OCI-LY1 (cell line): ENCODE data around the gene RPL22L1.

Source experiments
- H2AFZ ChIP-seq: fragments of 200-600 bp; sonication (generic), shearing (Covaris generic); 2 replicates; pipeline ENCODE4 v1.6.0; 2014; ENCODE audit warnings: antibody characterized with exemption, mild to moderate bottlenecking, low read length
- H3F3A ChIP-seq: fragments of 200-600 bp; sonication (generic), shearing (Covaris generic); 2 replicates; pipeline ENCODE4 v1.6.0; 2014; ENCODE audit warnings: mild to moderate bottlenecking, antibody characterized with exemption, low read length, moderate library complexity; ENCODE audit not compliant: insufficient read depth
- H3K27ac ChIP-seq: fragments of 200-600 bp; sonication (generic); 2 replicates; pipeline ENCODE4 v1.5.1; 2014; ENCODE audit warnings: low read length, mixed run types, mild to moderate bottlenecking, low read depth; ENCODE audit not compliant: poor library complexity, severe bottlenecking
- H3K27me3 ChIP-seq: fragments of 200-600 bp; sonication (generic); 2 replicates; pipeline ENCODE4 v1.6.0; 2014; ENCODE audit warnings: antibody characterized with exemption, mild to moderate bottlenecking, low read length, moderate library complexity; ENCODE audit not compliant: insufficient read depth
- H3K36me3 ChIP-seq: fragments of 200-600 bp; sonication (generic); 2 replicates; pipeline ENCODE4 v1.6.1; 2014; ENCODE audit warnings: mild to moderate bottlenecking, antibody characterized with exemption, low read length, moderate library complexity, mixed read lengths; ENCODE audit not compliant: insufficient read depth
- H3K4me1 ChIP-seq: fragments of 200-600 bp; sonication (generic); 2 replicates; pipeline ENCODE4 v1.5.1; 2014; ENCODE audit warnings: mild to moderate bottlenecking, low read length, moderate library complexity; ENCODE audit not compliant: insufficient read depth, severe bottlenecking
- H3K4me2 ChIP-seq: fragments of 200-600 bp; sonication (generic), shearing (Covaris generic); 2 replicates; pipeline ENCODE4 v1.6.1; 2014; ENCODE audit warnings: low read length
- H3K4me3 ChIP-seq: fragments of 200-600 bp; sonication (generic); 2 replicates; pipeline ENCODE4 v1.5.1; 2014; ENCODE audit warnings: low read length, low read depth, mild to moderate bottlenecking, mixed read lengths; ENCODE audit not compliant: poor library complexity, severe bottlenecking
- H3K79me2 ChIP-seq: fragments of 200-600 bp; shearing (Covaris generic); 2 replicates; pipeline ENCODE4 v1.6.1; 2016; ENCODE audit warnings: mixed run types, low read length, mixed read lengths; ENCODE audit not compliant: insufficient read depth
- H3K9ac ChIP-seq: fragments of 200-600 bp; sonication (generic), shearing (Covaris generic); 2 replicates; pipeline ENCODE4 v1.6.1; 2014; ENCODE audit warnings: mild to moderate bottlenecking, low read length, mixed read lengths
- H3K9me2 ChIP-seq: fragments of 200-600 bp; sonication (generic), shearing (Covaris generic); 2 replicates; pipeline ENCODE4 v1.6.1; 2014; ENCODE audit warnings: low read depth, mild to moderate bottlenecking, low read length, mixed read lengths
- H3K9me3 ChIP-seq: fragments of 200-600 bp; shearing (Covaris generic); 2 replicates; pipeline ENCODE4 v1.6.1; 2014; ENCODE audit warnings: low read length, mixed read lengths
- H4K20me1 ChIP-seq: fragments of 200-600 bp; sonication (generic), shearing (Covaris generic); 2 replicates; pipeline ENCODE4 v1.6.0; 2016; ENCODE audit warnings: mild to moderate bottlenecking, low read length; ENCODE audit not compliant: insufficient read depth
- CTCF ChIP-seq: fragments of 200-600 bp; sonication (generic), shearing (Covaris generic); IDR thresholded peaks from 2 replicates; pipeline ENCODE4 v1.5.1; 2017; ENCODE audit warnings: mild to moderate bottlenecking, antibody characterized with exemption, low read length, moderate library complexity, mixed read lengths
- EZH2 ChIP-seq: fragments of 200-600 bp; sonication (generic), shearing (Covaris generic); IDR thresholded peaks from 2 replicates; pipeline ENCODE4 v1.8.0; 2017; ENCODE audit warnings: borderline replicate concordance, mixed run types, mild to moderate bottlenecking, antibody characterized with exemption, low read length, moderate library complexity, mixed read lengths

Gene RPL22L1

DNA sequence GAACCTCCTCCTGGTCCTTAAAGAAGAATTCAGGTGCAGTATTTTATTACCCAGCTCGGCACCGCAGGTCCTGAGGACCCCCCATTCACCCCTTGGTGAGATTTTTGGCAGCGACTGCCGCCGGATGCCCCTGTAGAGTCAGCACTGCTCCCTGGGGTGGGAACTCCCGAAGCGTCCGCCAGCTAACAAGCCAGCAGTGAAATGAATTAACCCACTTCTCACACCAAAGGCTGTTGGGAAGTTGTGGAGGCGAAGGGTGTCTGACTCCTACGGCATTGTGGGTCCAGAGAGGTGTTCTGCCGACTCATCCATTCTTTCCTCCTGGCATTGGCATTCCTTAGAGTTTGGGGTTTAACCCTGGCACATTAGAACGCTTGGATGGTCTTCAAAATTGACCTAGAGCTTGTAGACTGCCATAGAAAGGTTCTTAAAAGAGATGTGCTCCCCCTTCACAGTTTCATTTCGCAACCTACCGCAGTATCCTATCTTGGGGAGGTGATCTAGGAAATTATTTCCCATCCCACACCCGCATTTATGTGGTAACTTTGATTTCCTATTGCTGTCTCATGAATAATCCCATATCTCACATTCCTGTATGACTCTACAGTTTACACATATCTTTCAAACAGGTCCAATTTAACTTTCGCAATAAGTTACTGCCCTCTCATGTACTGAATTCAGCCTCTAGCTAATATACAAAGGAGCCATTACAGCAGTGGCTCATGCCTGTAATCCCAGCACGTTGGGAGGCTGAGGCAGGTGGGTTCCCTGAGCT lies 39.3 kb upstream of the RPL22L1 start:
- Histone ChIP-seq H3K4me2 (no peak overlapping the region), H2AFZ (no peak overlapping the region), H3K4me3 (no peak overlapping the region)

GRCh38 chr3:170908235-170909116 lies 38.5 kb upstream of the RPL22L1 start, which contains the start of gene EIF5A2:
EIF5A2 (minus strand) TSS chr3:170908637; CDS start chr3:170907806, 831 bp downstream.
- H3K27ac ChIP-seq = no peak within 1 kb of the TSS
- TF ChIP-seq EZH2 (no peak), CTCF (no peak)
- H3K9me3 ChIP-seq = no peaks in the 10 kb centered on the region; the same call in 1 of the 2 replicates
- H3K9ac ChIP-seq = no peak within 1 kb of the TSS
- H3K4me1 ChIP-seq = no peaks in the 10 kb centered on the region
- no peak within 1 kb of the TSS for H3K4me2 ChIP-seq
- peaks cover 5% of the 10 kb centered on the region; the same call in 1 of the 2 replicates for H3K9me2 ChIP-seq
- no peaks in the 10 kb centered on the region for H3K27me3 ChIP-seq
- H2AFZ ChIP-seq = no peak within 1 kb of the TSS
- H3F3A ChIP-seq = no peaks in the 10 kb centered on the region
- no peaks in the 10 kb centered on the region for H4K20me1 ChIP-seq
- no peak within 1 kb of the TSS for H3K4me3 ChIP-seq
- no peaks in the 10 kb centered on the region for H3K79me2 ChIP-seq
- H3K36me3 ChIP-seq = no peaks in the 10 kb centered on the region; the same call in 1 of the 2 replicates

More for the DNA sequence above, 39.3 kb upstream of the RPL22L1 start:
- Histone ChIP-seq H3K4me1 (no peaks in the 10 kb centered on the region), H3K27ac (no peak overlapping the region), H3K79me2 (no peaks in the 10 kb centered on the region), H3K36me3 (no peaks in the 10 kb centered on the region; the same call in 1 of the 2 replicates), H3K9me3 (no peaks in the 10 kb centered on the region; the same call in 1 of the 2 replicates), H3K27me3 (no peaks in the 10 kb centered on the region), H3K9ac (no peak overlapping the region), H4K20me1 (no peaks in the 10 kb centered on the region), H3F3A (no peaks in the 10 kb centered on the region), H3K9me2 (no peaks in the 10 kb centered on the region)
- TF ChIP-seq EZH2 = no peak
- no peak for TF ChIP-seq CTCF

DNA sequence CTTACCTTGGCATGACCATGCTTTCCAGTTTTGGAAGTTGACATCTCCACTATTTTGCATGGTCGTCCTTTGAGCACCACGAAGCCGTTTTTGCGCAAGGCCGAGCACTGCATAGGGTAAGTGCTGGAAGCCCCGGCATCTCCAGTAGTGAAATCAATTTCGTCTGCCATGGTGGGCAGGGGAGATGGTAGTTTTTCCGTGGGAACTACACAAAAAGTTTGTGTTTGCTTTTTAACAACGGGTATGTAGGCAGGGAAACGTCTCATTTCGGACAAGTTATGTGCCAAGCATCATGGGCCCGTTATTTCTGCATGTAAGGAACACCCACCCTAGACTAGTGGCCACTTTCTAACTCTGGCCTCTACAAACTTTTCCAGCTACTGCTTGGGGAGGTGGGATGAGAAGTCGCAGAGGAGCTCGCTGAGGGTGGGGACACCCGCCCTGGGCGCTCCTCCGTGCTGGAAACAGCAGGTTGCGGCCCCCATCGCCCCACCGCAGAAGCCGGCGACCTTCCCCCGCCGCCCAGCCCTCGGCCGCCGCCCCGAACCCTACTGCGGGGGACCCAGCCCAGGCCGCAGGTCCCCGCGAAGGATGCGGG lies 37.7 kb upstream of the RPL22L1 start:
- H3F3A ChIP-seq = no peaks in the 10 kb centered on the region
- H3K9ac ChIP-seq = no peak overlapping the region
- H3K27me3 ChIP-seq = 0 out of 2 replicates have a peak, but pooled peaks cover 3% of the 10 kb centered on the region
- no peak for TF ChIP-seq EZH2
- TF ChIP-seq CTCF = no peak
- H3K9me2 ChIP-seq = peaks cover 7% of the 10 kb centered on the region; the same call in 1 of the 2 replicates
- no peaks in the 10 kb centered on the region for H4K20me1 ChIP-seq
- no peak overlapping the region for H2AFZ ChIP-seq
- H3K9me3 ChIP-seq = no peaks in the 10 kb centered on the region; the same call in 1 of the 2 replicates
- H3K36me3 ChIP-seq = no peaks in the 10 kb centered on the region; the same call in 1 of the 2 replicates
- H3K4me3 ChIP-seq = no peak overlapping the region
- no peaks in the 10 kb centered on the region for H3K79me2 ChIP-seq
- H3K27ac ChIP-seq = no peak overlapping the region
- no peaks in the 10 kb centered on the region for H3K4me1 ChIP-seq
- H3K4me2 ChIP-seq = no peak overlapping the region
